NCI-H748 (cell line): Measurements from ENCODE around the gene STK11IP.

Experiments
- DNase-seq: peaks from one replicate; lab custom pipeline; 2025; ENCODE audit not compliant: unreplicated experiment; lab: John Stamatoyannopoulos, UW

STK11IP gene

DNA sequence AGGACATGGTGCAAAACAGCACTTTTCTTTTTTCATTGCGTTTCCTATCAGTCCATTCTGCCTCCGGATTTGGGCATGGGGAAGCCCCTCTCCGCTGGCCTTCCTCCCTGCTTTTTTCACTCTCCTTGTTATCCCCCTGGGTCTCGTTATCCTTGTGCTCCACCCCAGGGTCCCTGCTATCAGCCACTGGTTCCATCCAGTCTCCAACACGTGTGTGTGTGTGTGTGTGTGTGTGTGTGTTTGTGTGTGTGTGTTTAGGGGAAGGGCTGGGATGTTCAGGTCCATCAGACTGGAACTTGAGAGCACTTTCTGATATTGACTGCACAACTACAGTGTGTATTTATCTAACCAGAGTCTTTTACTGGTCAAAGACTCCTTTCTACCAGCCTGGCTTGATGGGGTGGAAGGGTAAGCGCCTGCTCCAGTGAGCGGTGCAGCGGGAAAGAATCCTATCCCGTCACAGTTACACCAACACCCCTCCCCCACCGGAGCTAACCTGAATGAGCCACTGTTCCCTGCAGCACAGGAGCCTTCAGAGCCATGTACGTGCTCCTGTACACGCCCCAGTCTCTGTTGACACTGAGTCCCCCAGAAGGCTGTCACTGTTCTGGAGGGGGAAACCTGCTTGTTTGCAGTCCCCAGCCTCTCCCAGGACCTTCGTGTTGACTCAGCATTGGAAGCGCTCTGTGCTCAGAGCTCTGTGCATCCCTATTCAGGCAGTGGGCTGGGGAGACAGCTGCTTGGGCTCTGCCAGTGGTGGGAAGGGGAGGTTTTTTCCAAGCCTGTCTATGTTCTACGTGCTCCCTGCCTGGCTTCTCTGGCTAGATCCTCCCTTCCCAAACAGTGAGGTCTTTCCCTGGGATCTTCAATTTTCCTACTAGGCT, 20.9 kb upstream of the STK11IP start:
- peak; percentile 94 for DNase-seq

DNA sequence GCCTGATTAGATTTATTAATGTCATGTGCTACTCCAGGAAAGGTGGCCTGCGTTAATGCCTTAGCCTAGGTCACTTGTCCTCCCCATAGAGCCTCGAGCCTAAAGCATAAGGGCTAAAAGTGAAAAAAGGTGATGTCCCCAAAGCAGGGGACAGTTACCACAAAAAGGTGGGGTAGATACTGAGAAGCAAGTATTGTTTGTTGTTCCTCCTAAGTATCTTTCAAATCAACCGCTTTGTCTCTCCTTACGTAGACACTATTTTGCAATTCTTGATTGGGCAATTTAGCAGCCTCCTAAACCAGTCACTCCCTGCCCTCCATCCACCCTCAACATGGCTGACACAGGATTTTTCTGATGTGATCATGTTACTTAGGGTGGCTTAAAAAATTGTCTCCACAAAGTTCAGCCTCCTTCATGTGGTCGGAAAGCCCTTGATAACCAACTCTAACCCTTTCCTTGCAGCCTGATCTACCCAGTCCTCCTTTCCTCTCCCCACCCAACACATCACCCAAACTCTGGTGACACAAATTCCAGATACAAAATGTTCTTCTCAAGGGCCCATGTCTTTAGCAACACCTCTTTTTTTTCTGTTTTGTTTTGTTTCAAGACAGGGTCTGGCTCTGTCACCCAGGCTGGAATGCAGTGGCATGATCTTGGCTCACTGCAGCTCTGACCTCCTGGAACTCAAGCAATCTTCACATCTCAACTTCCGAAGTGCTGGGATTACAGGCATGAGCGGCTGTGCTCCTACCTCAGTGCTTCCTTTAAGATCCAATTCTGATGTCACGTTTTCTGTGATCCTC, 18.6 kb upstream of the STK11IP start:
- no peak for DNase-seq

DNA sequence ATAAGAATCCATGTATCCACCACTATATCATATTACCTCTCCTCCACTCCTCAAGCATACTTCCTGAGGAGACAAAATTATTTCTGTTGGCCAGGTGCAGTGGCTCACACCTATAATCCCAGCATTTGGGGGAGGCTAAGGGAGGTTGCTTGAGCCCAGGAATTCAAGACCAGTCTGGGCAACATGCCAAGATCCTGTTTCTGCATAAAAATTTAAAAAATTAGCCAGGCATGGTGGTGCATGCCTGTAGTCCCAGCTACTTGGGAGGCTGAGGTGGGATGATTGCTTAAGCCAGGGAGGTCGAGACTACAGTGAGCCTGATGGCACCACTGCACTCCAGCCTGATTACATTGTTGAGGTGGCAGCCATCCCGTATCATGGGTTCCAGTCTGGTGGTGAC, 16.3 kb upstream of the STK11IP start:
- DNase-seq, result no peak

DNA sequence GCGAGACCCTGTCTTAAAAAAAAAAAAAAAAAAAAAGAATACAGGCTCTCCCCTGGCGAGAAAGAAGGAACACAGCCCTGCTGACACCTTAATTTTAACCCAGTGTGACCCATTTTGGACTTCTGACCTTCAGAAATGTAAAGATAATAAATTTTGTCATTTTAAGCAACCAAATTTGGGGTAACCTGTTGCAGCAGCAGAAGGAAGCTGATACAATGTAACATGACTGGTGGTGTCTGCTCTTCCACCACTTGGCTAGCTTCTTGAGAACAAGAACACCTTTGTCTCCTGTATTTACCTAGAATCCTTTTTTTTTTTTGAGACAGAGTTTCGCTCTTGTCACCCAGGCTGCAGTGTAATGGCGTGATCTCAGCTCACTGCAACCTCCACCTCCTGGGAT, 6.6 kb upstream of the STK11IP start:
- no peak for DNase-seq

DNA sequence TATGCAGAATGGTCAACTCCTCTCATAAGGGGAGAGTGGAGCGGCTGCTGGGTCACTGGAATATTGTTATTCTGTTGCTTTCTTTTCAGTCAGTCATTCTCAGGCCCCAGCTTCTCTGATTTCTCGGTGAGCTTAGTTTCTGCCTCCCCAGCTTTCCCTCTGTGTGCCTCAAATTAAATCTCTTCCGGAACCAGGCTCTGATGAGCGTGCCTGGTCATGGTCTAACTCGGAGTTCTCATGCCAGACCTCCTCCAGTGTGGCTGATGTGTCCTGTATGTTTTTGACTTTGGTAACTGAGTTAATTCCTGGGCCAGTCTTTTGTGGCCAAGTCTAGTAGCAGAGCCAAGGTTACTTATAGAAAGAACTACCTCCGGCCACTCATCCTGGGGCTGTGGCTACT, 4.9 kb upstream of the STK11IP start:
- no peak for DNase-seq

DNA sequence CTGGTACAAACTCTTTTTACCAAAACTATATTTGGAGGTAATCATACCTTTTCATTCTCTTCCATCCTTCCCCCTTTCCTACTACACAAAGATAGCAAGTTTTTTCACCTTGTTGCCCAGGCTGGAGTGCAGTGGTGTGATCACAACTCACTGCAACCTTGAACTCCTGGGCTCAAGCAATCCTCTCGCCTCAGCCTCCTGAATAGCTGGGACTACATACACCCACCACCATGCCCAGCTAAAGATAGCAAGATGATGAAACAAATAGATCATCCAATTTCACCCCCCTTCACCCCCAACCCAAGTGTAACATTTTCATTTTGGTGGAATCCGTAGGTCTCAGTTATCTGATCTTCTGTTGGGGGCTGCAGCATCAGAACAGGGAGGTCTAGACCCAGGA, 4.5 kb upstream of the STK11IP start:
- no peak for DNase-seq

DNA sequence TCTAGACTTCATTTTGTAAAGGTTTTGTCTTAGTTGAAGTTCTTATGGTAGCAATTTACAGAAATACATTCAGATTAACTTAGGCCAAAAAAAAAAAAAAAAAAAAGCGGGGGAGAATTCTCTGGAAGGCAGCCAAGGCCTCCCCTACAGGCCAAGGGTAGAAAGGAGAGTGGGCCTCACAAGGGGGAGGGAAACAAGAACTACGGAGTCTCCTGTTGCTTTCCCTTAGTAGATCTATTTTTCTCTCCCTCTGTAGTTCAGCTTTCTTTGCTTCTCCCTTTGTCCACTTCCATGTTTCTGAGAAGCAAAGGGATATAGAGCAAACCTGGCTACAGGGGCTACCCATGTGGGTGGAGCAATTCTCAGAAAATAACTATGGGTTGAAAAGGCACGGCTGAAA, 2.4 kb upstream of the STK11IP start:
- DNase-seq, result no peak

DNA sequence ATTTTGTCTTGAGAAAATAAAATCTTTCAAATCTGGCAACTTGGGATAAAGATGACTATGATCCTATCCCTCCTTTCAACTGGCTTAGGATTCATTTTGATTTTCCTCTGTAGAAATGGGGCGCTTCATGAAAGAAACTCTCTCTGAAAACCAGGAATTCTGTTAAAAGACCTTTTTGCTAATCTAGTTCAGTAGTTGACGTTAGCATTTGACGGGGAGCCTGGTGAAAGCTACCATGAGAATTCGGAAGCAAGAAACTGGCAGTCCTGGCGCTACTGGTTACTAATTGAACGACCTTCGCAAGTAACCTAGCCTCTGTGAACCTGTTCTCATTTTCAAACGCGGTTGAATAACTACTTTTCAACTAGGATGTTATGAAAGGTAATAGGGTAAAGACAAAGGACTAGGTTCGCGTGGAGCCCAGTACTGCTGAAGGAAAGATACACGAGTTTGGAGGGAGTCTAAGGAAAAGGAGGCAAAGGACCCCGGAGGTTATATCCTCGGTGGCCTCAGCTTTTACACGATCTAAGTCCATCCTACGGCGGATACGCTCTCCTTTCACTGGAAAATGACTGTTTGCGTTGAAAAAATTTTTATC, 604 bp upstream of the STK11IP start:
- no peak for DNase-seq

DNA sequence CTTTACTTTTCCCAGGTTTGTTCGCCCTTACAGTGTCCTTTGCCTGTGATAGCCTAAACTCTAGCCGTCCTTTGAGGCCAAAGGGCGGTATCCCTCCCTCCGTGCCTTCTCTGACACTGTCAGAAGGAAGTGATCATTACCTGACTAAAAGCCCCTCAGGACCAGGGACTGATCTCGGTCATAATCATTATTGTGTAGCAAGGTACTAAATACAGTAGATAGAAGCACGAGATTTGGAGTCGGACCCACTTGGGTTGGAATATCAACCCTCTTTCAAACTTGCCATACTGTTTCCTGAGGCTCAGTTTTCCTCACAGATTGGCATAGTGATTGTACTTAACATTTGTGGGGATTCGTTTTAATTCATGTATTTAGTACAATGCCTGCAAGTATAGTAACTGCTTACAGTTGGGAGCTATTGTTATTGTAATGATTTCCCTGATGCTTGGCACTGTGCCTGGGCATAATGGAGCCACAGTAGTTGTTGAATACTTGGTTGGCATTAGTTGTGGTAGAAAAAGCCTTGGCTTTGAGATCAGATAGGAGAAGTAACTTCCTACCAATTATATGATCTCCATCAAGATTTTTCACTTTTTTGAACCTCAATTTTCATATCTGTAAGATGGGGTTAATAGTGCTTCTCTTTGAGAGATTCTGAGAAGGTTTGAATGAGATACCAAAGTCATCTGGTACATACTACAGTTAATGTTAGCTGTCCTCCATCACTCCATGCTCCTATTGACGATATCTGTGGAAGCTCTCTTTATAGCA, 836 bp downstream of the STK11IP start:
- peak; percentile 45 for DNase-seq

DNA sequence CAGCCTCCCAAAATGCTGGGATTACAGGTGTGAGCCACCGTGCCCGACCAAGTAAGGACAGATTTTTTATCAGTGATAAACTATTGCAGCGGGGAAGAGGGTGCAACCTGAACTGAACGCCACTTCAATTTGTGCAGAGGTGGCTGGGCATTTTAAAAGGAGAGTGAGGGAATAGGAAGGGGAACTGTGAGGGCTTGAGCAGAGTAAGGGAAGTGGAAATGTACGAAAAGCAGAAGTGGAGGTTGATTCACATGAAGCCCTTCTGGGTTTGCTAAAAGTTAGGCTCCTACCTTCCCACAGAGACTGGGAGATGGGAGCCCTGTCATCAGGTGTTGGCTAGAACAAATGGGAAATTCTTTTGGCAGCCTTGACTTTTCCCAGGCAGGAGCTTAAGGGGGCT, 6.1 kb downstream of the STK11IP start:
- no peak for DNase-seq

DNA sequence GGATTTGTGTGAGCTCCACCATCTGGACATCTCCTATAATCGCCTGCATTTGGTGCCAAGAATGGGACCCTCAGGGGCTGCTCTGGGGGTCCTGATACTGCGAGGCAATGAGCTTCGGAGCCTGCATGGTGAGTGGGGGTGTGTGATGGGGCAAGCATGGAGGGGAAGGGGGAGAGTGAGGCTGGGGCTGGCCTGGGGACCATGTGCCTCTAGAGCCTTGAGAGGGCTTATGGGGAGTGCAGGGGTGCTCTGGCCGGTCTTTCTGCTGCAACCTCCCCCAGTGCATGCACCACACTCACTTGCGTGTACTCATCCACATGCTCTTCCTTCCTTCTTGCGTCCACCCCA, 7.9 kb downstream of the STK11IP start:
- DNase-seq, result no peak

DNA sequence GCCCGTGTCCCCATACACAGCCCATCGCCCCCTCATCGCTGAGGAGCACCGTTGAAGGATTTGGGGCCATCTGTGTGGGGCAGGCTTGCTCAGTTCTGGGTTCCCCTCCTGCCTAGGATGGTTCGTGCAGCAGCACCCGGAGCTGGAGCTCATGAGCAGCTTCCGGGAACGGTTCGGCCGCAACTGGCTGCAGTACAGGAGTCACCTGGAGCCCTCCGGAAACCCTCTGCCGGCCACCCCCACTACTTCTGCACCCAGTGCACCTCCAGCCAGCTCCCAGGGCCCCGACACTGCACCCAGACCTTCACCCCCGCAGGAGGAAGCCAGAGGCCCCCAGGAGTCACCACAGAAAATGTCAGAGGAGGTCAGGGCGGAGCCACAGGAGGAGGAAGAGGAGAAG, 10.3 kb downstream of the STK11IP start:
- DNase-seq, result no peak

DNA sequence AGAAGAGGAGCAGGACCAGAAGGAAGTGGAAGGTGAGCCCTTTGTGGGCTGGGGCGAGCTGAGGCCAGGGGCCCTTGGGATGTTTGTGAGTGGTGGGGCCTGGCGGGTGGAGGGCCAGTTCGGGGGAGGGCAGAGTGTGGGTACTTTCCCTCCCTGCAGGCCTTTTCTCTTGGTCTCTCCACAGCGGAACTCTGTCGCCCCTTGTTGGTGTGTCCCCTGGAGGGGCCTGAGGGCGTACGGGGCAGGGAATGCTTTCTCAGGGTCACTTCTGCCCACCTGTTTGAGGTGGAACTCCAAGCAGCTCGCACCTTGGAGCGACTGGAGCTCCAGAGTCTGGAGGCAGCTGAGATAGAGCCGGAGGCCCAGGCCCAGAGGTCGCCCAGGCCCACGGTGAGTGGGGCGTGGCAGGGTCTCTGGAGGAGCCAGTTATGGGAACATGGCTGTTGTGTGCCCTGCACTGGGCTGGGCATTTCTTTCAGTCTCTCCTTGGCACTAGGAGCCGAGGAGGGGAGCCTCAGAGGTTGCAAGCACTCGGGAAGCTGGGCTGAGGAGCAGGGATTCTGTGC, 10.8 kb downstream of the STK11IP start:
- DNase-seq, result no peak

DNA sequence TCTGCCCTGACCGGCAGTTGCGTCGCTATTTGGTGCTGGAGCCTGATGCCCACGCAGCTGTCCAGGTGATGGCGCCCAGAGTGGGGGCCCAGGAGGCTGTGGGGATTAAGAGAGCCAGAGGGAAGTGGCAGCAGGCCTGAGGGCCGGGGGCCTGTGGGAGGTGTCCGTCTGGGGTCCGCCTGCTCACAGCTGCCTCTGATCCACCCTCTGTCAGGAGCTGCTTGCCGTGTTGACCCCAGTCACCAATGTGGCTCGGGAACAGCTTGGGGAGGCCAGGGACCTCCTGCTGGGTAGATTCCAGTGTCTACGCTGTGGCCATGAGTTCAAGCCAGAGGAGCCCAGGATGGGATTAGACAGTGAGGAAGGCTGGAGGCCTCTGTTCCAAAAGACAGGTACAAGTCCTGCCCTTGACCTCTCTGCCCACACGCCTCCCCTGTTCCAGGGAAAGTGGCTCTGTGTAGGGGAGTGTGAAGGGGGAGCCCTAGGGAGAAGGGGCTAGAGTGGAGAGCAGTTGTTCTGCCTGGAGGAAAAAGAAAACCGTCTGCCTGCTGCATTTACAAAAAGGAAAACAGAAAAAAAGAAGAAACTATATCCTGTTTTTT, 11.6 kb downstream of the STK11IP start:
- no peak for DNase-seq

DNA sequence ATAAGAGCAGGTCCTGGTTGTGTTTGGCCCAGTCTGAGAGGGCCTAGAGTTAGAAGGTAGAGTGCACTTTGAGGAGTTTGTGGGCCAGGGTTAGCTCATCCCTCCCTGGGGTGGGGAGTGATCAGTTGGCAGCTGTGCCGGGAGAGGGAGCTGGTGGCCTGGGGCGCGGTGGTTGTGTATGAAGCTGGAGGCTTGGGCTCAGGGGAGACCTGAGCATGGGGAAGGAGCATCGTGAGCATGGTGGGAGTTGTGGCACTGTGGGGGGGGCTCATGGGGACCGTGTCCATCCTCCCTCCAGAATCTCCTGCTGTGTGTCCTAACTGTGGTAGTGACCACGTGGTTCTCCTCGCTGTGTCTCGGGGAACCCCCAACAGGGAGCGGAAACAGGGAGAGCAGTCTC, 13.6 kb downstream of the STK11IP start:
- no peak for DNase-seq

DNA sequence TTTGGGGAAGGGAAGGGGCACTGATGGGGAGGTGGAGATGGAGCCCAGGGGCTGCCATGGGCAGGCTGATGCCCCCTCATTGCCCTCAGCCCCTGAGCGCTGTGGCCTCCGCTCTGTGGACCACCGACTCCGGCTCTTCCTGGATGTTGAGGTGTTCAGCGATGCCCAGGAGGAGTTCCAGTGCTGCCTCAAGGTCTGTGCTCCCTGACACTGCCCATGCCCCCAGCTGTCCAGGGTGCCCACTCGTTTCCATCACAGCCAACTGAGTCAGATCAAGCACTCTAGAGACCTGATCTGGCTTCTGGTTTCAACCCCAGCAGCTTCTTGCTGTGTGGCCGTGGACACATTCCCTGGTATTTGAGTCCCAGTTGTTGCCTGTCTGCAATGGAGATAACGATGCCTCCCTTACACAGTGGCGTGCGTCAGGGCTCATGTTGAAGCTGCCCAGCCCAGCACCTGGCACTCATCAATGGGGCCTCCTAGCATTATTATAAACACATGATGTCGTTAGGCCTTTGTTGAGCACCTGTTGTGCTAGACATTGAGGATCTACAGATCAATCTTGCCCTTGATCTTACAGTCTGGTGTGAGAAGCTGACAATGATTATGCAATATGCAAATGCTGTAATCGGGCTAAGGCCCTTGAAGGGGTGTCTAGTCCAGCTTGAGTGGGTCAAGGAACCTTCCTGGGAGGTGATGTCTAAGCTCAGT, 14.4 kb downstream of the STK11IP start:
- DNase-seq, result no peak

DNA sequence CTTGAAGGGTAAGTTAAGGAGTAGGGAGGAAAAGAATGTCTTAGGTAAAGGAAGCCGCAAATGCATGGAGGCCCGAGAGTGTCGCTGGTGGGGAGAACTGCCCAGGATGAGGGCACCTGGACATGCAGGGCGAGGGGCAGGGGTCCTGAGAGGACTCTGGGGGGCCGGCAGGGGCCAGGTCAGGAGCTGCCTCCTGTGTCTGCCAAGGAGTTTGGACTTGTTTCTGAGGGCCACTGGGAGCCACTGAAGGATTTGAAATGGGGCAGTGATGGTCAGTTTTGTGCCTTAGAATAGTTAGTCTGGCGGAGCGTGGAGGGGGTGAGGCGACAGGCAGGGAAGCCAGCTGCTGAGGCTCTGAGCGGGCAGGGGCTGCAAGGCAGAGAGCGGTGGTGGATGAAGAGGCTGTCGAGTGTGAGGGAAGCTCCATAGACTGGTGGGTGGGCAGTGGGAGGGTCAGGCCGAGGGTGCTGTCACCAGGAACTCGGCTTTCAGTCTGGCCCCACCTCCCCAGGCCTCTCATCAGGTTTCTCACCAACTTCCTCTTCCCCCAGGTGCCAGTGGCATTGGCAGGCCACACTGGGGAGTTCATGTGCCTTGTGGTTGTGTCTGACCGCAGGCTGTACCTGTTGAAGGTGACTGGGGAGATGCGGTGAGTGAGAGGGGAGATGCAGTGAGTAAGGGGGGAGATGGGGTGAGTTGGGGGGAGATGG, 15.1 kb downstream of the STK11IP start:
- no peak for DNase-seq

DNA sequence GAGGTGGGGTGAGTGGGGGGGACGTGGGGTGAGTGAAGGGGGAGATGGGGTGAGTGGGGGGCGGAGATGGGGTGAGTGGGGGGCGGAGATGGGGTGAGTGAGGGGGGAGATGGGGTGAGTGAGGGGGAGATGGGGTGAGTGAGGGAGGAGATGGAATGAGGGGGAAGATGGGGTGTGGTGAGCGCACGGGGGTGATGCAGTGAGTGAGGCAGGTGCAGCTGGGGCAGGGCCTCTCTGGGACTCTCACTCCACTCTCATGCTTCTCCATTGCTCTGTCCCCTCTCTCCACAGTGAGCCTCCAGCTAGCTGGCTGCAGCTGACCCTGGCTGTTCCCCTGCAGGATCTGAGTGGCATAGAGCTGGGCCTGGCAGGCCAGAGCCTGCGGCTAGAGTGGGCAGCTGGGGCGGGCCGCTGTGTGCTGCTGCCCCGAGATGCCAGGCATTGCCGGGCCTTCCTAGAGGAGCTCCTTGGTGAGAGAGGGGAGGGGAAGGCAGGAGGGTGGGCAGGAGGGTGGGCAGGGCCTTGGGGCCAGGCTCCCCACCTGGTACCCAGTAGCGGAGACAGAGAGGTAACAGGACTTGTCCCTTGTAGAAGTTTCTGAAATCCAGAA, 15.9 kb downstream of the STK11IP start:
- no peak for DNase-seq
